ENCODE measurements around the gene C1QL4.

DNA sequence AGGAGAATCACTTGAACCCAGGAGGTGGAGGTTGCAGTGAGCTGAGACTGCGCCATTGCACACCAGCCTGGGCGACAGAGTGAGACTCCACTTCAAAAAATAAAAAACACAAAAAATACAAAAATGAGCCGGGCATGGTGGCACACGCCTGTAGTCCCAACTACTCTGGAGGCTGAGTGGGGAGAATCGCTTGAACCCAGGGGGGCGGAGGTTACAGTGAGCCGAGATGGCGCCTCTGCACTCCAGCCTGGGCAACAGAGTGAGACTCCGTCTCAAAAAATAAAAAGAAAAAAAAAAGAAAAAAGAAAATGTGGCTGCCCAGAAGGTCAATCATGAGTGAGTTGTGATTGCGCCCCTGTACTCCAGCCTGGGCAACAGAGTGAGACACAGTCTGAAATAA lies 18.9 kb upstream of the C1QL4 start:
- TF ChIP-seq, protein P1, sequence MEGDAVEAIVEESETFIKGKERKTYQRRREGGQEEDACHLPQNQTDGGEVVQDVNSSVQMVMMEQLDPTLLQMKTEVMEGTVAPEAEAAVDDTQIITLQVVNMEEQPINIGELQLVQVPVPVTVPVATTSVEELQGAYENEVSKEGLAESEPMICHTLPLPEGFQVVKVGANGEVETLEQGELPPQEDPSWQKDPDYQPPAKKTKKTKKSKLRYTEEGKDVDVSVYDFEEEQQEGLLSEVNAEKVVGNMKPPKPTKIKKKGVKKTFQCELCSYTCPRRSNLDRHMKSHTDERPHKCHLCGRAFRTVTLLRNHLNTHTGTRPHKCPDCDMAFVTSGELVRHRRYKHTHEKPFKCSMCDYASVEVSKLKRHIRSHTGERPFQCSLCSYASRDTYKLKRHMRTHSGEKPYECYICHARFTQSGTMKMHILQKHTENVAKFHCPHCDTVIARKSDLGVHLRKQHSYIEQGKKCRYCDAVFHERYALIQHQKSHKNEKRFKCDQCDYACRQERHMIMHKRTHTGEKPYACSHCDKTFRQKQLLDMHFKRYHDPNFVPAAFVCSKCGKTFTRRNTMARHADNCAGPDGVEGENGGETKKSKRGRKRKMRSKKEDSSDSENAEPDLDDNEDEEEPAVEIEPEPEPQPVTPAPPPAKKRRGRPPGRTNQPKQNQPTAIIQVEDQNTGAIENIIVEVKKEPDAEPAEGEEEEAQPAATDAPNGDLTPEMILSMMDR (IDR thresholded peaks at IDR 0.05), result no peak
- TF ChIP-seq POLR2A (IDR thresholded peaks at IDR 0.05), result no peak

All from esophagus squamous epithelium (tissue), 4 donors.